ENCODE data around the gene IQCK.

IQCK gene

GRCh38 chr16:19710191-19710908, 7.7 kb upstream of the IQCK start:
- H3K4me3 ChIP-seq (ENCODE audit: low read depth, low read length) = no peak overlapping the region
- DNase-seq (ENCODE audit: low read depth) = no peak
- no peak for TF ChIP-seq CTCF (IDR thresholded peaks at IDR 0.05; ENCODE audit: control insufficient read depth, extremely low read depth, insufficient read depth)

- TF ChIP-seq CTCF (IDR thresholded peaks at IDR 0.05; ENCODE audit: control insufficient read depth, extremely low read depth, insufficient read depth) = no peak
- no peak overlapping the region for H3K4me3 ChIP-seq (ENCODE audit: low read depth, low read length)
Observed at GRCh38 chr16:19710991-19711545, 7.0 kb upstream of the IQCK start.

DNA sequence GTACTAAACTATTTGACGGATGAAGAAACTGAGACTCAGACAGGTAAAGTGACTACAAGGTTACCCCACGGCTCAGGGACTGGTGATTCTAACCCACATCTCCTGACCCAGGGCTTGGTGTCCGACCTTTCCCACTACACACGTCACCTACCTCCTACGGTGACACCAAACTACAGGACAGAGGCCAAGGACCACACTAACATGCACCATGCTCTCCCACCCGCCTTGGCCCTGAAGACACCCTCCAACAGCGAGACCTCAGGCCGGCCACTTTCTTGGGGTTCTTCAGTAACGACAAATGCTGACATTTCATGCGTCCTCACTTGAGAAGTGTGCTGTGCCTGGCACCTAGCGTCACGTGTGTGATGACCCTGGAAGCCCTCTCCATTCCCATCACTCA, 6.4 kb upstream of the IQCK start:
- TF ChIP-seq CTCF (IDR thresholded peaks at IDR 0.05; ENCODE audit: control insufficient read depth, extremely low read depth, insufficient read depth) = no peak

More at GRCh38 chr16:19710991-19711545, 7.0 kb upstream of the IQCK start:
- no peak for DNase-seq (ENCODE audit: low read depth)

GRCh38 chr16:19712418-19713058, 5.5 kb upstream of the IQCK start:
- no peak for DNase-seq (ENCODE audit: low read depth)
- no peak for TF ChIP-seq CTCF (IDR thresholded peaks at IDR 0.05; ENCODE audit: control insufficient read depth, extremely low read depth, insufficient read depth)
- H3K4me3 ChIP-seq (ENCODE audit: low read depth, low read length) = no peak overlapping the region

More for the DNA sequence above, 6.4 kb upstream of the IQCK start:
- no peak for DNase-seq (ENCODE audit: low read depth)
- no peak overlapping the region for H3K4me3 ChIP-seq (ENCODE audit: low read depth, low read length)

GRCh38 chr16:19713697-19714096, 4.4 kb upstream of the IQCK start:
- TF ChIP-seq CTCF (IDR thresholded peaks at IDR 0.05; ENCODE audit: control insufficient read depth, extremely low read depth, insufficient read depth) = no peak

DNA sequence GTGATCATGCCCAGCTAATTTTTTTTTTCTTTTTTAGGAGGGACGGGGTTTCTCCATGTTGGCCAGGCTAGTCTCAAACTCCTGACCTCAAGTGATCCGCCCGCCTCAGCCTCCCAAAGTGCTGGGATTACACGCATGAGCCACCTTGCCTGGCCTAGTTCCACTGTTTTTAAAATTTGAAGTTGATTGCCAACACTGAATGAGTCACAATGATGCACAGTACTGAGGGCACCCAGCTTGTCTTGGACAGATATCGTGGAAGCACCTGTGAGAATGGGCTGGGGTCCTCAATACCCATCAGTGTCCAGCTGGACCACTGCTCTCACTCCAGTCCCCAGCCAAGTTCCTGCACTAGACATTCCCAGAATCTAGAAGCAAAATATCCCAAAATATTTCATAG, 2.5 kb upstream of the IQCK start:
- no peak overlapping the region for H3K4me3 ChIP-seq (ENCODE audit: low read depth, low read length)
- no peak for TF ChIP-seq CTCF (IDR thresholded peaks at IDR 0.05; ENCODE audit: control insufficient read depth, extremely low read depth, insufficient read depth)
- no peak for DNase-seq (ENCODE audit: low read depth)

More at GRCh38 chr16:19713697-19714096, 4.4 kb upstream of the IQCK start:
- no peak overlapping the region for H3K4me3 ChIP-seq (ENCODE audit: low read depth, low read length)
- no peak for DNase-seq (ENCODE audit: low read depth)

Data from LNCaP clone FGC (cell line).